ENCODE data around the gene SLC26A2.
"Not testable (repeated sequence)": the region's sequence is repeated elsewhere in the genome, so short reads cannot be mapped to it uniquely, and the experiment has no call there.

The SLC26A2 gene

DNA sequence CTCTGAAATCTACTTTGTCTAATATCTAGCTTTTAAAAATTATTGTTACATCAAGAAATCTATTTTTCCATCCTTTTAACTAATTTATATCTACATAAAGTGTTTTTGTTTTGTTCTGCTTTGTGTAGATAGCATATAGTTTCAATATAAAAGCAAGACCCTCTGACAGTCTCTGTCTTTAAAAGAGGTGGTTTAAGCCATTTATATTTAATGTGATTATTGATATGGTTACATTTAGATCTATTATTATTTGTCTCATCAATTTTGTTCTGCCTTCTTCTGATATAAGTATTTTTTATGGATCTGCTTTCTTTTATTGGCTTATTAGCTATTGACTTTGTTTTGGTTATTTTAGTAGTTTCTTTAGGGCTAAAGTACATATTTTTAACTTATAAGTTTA, 56.0 kb downstream of the SLC26A2 start:
- DNase-seq (ENCODE audit: low spot score in 2 of 2) (no peak), ATAC-seq (ENCODE audit: low read depth) (no peak)
- peaks cover 1% of the 10 kb centered on the region for H3K9me3 Mint-ChIP-seq
- H3K4me1 Mint-ChIP-seq = peaks cover 4% of the 10 kb centered on the region
- H3K4me3 Mint-ChIP-seq = no peak overlapping the region
- no peak overlapping the region for H3K27ac Mint-ChIP-seq
- H3K36me3 Mint-ChIP-seq = peaks cover 60% of the 10 kb centered on the region
- H3K27me3 Mint-ChIP-seq = no peaks in the 10 kb centered on the region

DNA sequence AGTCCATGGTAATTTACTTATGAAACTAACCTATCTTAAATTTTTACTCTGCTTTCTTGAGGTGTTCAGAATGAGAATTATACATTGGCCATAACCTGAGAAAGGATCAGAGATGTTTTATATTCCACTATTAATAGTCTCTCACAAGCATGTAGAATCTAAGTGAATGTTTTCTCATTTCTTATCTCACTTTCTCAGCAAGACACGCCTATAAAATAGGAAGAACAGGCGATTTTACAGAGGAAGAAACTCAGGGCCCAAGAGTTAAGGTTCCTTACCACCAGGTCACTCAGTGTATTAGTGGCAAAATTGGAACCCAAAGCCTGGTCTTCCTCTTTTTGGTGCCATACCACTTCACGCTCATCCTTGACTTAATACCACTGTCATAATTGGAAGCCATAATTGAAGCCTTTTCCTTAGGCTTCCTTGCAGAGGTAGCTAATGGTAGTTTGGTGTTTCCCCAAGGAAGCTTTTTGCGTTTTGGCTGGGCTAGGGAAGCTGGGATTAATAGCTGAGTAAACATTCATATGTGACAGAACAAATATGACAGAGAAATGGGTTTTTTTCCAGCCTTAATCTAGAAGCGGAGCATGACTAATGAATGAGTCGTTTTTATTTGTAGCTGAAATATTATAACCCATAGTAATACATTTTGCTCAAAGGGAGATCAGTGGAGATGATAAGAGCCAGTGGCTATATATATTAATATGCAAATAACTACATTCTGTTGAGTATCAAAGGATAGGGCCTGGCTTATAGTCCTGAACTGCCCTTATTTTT, 56.9 kb downstream of the SLC26A2 start:
- Mint-ChIP-seq H3K27ac (no peak overlapping the region), H3K27me3 (no peaks in the 10 kb centered on the region), H3K4me1 (no peaks in the 10 kb centered on the region), H3K36me3 (peaks cover 61% of the 10 kb centered on the region), H3K9me3 (peaks cover 1% of the 10 kb centered on the region), H3K4me3 (no peak overlapping the region)
- ATAC-seq (ENCODE audit: low read depth) (no peak), DNase-seq (ENCODE audit: low spot score in 2 of 2) (no peak)

DNA sequence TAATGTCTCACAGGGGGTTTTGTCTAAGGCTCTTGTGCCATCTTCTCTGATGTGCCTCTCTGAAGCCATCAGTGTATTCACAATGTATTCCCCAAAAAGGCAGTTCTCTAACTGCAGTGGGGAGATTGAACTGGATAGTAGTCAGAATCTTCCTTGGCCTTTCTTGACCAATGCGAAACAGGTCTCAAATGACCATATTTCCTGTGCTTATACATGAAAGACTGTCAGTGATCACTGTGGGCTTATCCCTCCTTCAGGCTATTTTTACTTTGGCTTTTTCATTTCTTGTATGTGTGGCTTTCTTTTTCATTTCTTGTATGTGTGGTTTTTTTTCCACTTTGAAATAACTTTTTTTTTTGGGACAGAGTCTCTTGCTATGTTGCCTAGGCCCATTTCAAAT, 59.7 kb downstream of the SLC26A2 start:
- peaks cover 1% of the 10 kb centered on the region for H3K9me3 Mint-ChIP-seq

DNA sequence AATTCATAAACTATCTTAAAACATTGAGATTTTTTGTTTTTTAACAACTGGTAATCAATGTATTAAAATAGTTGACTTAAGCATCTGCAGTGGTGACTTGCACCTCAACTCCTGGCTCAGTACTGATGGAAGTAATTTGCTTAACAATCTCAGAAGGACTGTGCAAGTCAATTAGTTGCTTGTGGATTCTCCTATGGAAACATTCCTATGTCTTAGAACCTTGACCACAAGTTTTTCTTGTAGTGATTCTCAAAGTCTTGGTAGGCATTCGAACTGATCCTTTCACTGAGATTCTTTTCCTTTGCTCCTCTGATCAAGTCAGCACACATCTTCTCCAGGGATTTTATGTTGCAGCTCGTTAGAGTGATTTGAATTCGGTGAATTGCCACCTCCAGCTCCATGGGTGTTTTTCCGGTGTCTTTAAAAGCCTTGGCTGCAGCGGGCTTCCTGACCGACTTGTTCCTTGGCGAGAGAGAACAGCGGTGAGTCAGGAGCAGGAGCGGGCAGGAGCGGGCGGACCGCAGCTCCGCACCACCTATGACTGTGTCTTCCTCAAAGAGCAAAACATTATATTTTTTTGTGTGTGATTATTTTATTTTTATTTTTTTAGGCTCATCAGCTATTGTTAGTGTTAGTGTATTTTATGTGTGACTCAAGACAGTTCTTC, 61.1 kb downstream of the SLC26A2 start:
- H3K27me3 Mint-ChIP-seq = no peaks in the 10 kb centered on the region
- DNase-seq (ENCODE audit: low spot score in 2 of 2) = no peak
- H3K36me3 Mint-ChIP-seq = peaks cover 46% of the 10 kb centered on the region
- no peak overlapping the region for H3K27ac Mint-ChIP-seq
- no peak for ATAC-seq (ENCODE audit: low read depth)
- no peaks in the 10 kb centered on the region for H3K9me3 Mint-ChIP-seq
- no peaks in the 10 kb centered on the region for H3K4me1 Mint-ChIP-seq
- no peak overlapping the region for H3K4me3 Mint-ChIP-seq

More for the DNA sequence above, 59.7 kb downstream of the SLC26A2 start:
- ATAC-seq (ENCODE audit: low read depth) (no peak), DNase-seq (ENCODE audit: low spot score in 2 of 2) (no peak)
- Mint-ChIP-seq H3K36me3 (peaks cover 53% of the 10 kb centered on the region), H3K4me1 (no peaks in the 10 kb centered on the region), H3K27me3 (no peaks in the 10 kb centered on the region), H3K4me3 (no peak overlapping the region), H3K27ac (no peak overlapping the region)

DNA sequence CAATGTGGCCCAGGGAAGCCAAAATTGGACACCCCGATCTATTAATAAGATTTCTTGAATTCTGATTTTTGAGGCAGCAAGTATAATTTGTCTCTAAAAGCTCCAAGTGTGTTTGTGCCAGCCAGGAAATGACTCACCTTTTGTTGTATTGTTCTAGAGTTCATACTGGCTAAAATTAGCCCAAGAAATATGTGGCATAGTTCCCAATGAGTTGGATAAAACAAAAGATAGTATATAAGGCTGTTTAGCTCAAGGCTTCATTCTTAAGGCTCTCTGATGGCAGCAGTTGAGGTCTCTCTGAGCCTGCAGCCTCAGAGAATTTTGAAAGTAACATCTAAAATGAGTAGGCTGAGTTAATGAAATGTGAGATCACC, 61.6 kb downstream of the SLC26A2 start:
- ATAC-seq (ENCODE audit: low read depth) (no peak), DNase-seq (ENCODE audit: low spot score in 2 of 2) (no peak)
- no peaks in the 10 kb centered on the region for H3K9me3 Mint-ChIP-seq
- no peaks in the 10 kb centered on the region for H3K27me3 Mint-ChIP-seq
- H3K4me3 Mint-ChIP-seq = no peak overlapping the region
- H3K4me1 Mint-ChIP-seq = no peaks in the 10 kb centered on the region
- no peak overlapping the region for H3K27ac Mint-ChIP-seq
- peaks cover 46% of the 10 kb centered on the region for H3K36me3 Mint-ChIP-seq

DNA sequence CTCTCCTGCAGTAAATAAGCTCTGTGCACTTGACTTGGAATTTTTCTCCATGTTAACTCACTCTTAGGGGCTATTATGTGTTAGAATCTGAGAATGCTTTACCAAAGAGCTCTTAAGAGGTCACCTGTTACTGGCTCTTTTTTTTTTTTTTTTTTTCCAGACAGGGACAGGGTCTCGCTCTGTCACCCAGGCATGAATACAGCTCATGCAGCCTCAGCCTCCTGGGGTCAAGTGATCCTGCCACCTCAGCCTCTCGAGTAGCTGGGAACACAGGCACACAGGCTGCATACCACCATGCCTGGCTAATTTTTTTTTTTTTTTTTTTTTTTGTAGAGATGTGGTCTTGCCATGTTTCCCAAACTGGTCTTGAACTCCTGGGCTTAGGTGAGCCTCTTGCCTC, 62.1 kb downstream of the SLC26A2 start:
- Mint-ChIP-seq H3K27ac (no peak overlapping the region), H3K4me3 (no peak overlapping the region), H3K36me3 (peaks cover 45% of the 10 kb centered on the region), H3K27me3 (no peaks in the 10 kb centered on the region), H3K4me1 (no peaks in the 10 kb centered on the region), H3K9me3 (no peaks in the 10 kb centered on the region)
- DNase-seq (ENCODE audit: low spot score in 2 of 2) = no peak
- ATAC-seq (ENCODE audit: low read depth) = no peak

DNA sequence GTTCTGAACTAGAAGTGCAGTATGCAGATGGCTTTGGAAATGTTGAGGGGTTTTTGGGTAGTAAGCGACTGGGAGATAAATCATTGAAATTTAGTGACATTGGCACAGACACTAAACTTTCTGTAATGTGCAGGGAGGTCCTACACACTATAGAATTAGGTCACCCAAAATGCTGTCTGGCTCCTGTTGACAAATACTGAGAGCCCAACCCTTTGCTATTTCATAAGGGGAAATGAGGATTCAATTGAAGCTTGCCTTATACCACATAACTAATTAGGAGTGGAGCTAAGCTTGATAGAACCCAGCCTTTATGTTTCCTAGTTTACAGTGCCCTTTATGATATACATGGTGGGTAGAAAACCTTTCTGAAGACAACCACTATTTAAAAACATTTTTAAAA, 62.6 kb downstream of the SLC26A2 start:
- DNase-seq (ENCODE audit: low spot score in 2 of 2) (no peak), ATAC-seq (ENCODE audit: low read depth) (no peak)
- Mint-ChIP-seq H3K36me3 (peaks cover 47% of the 10 kb centered on the region), H3K4me1 (no peaks in the 10 kb centered on the region), H3K27ac (no peak overlapping the region), H3K27me3 (no peaks in the 10 kb centered on the region), H3K4me3 (no peak overlapping the region), H3K9me3 (no peaks in the 10 kb centered on the region)

DNA sequence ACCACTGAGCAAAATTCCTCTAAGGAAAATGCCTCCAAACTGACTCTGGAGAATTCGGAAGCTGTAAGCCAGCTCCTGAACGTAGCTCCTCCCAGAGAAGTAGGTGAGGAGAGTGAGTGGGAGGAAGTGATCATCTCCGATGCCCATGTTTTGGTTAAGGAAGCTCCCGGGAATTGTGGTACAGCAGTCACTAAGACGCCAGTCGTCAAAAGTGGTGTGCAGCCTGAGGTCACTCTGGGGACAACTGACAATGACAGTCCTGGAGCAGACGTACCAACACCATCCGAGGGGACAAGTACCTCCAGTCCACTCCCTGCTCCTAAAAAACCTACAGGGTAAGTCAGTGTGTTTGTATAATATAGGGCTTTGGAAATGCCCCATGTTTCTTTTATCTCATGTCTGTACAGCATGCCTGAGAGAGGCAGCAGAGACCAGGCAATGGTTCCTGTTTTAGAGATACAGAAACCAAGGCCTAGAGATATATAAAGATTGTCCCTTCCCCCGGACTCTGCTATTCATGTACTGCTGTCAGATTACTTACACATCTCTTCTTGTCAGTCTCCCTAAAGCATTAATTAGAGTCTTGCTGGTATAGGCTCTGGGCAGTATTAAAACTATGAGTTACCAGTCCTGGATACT, 63.9 kb downstream of the SLC26A2 start:
- no peak for ATAC-seq (ENCODE audit: low read depth)
- Mint-ChIP-seq H3K4me1 (no peaks in the 10 kb centered on the region), H3K27me3 (no peaks in the 10 kb centered on the region), H3K36me3 (peaks cover 43% of the 10 kb centered on the region), H3K4me3 (no peak overlapping the region), H3K27ac (no peak overlapping the region), H3K9me3 (no peaks in the 10 kb centered on the region)
- no peak for DNase-seq (ENCODE audit: low spot score in 2 of 2)

DNA sequence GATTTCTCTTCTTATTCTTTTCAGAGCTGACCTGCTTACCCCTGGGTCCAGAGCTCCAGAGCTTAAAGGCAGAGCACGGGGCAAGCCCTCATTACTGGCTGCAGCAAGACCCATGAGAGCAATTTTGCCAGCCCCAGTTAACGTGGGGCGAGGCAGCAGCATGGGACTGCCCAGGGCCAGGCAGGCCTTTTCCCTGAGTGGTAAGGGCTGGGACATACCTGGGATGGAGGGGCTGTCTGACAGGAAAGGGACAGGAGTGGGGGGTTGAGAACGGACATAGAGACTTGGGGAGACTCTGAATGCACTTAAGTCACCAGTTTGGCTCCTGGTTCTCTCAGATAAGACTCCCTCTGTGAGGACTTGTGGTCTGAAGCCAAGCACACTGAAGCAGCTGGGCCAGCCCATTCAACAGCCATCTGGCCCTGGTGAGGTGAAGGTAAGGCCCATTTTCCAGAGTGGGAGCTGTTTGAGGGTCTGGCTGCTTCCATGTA, 66.2 kb downstream of the SLC26A2 start:
- H3K27ac Mint-ChIP-seq = no peak overlapping the region

DNA sequence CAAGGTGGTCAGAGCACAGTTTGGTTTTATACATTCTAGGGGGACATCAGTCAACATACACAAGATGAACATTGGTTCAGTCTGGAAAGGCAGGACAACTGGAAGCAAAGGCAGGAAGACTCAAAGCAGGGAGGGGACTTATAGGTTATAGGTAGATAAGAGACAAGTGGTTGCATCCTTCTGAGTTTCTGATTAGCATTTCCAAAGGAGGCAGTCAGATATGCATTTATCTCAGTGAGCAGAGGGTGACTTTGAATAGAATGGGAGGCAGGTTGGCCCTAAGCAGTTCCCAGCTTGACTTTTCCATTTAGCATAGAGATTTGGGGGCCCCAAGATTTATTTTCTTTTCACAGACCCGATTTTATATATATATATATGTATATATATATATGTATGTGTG, 67.5 kb downstream of the SLC26A2 start:
- H3K36me3 Mint-ChIP-seq = peaks cover 40% of the 10 kb centered on the region
- not testable (repeated sequence) for H3K4me3 Mint-ChIP-seq; DNase-seq (ENCODE audit: low spot score in 2 of 2); ATAC-seq (ENCODE audit: low read depth); H3K27ac Mint-ChIP-seq; H3K27me3 Mint-ChIP-seq; H3K4me1 Mint-ChIP-seq; H3K9me3 Mint-ChIP-seq

More for the DNA sequence above, 66.2 kb downstream of the SLC26A2 start:
- no peaks in the 10 kb centered on the region for H3K4me1 Mint-ChIP-seq
- no peak for DNase-seq (ENCODE audit: low spot score in 2 of 2)
- peaks cover 40% of the 10 kb centered on the region for H3K36me3 Mint-ChIP-seq
- H3K27me3 Mint-ChIP-seq = no peaks in the 10 kb centered on the region
- no peaks in the 10 kb centered on the region for H3K9me3 Mint-ChIP-seq
- no peak overlapping the region for H3K4me3 Mint-ChIP-seq
- no peak for ATAC-seq (ENCODE audit: low read depth)

DNA sequence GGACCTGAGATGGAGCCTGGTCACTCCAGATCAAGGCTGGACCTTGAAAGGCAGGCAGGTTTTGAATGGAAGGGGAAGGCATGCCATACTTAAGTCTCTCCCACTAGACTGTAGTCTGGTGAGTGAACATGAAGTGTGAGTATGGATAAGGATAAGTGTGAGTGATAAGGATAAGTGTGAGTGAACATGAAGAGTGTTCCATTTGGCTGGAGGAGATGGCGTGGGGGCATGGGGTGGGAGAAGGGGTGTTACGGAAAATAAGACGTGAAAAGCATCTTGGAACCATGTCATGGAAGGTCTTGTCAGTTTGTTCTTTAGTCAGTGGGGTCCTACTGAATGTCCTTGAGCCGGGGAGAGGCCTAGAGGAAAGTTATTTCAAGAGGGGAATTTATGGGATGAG, 72.8 kb downstream of the SLC26A2 start:
- peaks cover 52% of the 10 kb centered on the region for H3K36me3 Mint-ChIP-seq
- DNase-seq (ENCODE audit: low spot score in 2 of 2) = no peak
- no peaks in the 10 kb centered on the region for H3K27me3 Mint-ChIP-seq
- H3K4me3 Mint-ChIP-seq = no peak overlapping the region
- no peaks in the 10 kb centered on the region for H3K9me3 Mint-ChIP-seq
- peaks cover 10% of the 10 kb centered on the region for H3K4me1 Mint-ChIP-seq
- no peak overlapping the region for H3K27ac Mint-ChIP-seq
- no peak for ATAC-seq (ENCODE audit: low read depth)

DNA sequence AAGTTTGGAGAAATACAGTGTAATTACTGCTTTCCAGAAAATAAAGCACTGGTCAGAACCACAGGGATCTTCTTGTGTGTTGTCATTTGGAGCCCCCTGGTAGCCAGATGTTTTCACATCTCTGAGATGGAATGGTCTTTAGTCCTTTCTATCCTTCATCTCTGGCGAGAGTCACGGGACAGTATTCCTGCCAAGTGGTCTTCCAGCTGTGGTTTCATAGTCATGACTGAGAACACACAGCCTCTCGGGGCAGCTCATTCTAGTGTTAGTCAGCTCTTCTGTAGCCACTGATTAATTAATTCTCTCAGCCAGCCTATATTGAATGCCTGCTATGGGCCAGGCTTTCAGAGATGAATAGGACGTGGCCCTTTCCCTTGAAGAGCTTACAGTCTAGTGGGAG, 74.1 kb downstream of the SLC26A2 start:
- Mint-ChIP-seq H3K27ac (peak overlapping the region; percentile 47), H3K9me3 (no peaks in the 10 kb centered on the region), H3K27me3 (no peaks in the 10 kb centered on the region), H3K4me1 (peaks cover 12% of the 10 kb centered on the region), H3K36me3 (peaks cover 56% of the 10 kb centered on the region), H3K4me3 (no peak overlapping the region)
- no peak for DNase-seq (ENCODE audit: low spot score in 2 of 2)
- ATAC-seq (ENCODE audit: low read depth) = no peak

DNA sequence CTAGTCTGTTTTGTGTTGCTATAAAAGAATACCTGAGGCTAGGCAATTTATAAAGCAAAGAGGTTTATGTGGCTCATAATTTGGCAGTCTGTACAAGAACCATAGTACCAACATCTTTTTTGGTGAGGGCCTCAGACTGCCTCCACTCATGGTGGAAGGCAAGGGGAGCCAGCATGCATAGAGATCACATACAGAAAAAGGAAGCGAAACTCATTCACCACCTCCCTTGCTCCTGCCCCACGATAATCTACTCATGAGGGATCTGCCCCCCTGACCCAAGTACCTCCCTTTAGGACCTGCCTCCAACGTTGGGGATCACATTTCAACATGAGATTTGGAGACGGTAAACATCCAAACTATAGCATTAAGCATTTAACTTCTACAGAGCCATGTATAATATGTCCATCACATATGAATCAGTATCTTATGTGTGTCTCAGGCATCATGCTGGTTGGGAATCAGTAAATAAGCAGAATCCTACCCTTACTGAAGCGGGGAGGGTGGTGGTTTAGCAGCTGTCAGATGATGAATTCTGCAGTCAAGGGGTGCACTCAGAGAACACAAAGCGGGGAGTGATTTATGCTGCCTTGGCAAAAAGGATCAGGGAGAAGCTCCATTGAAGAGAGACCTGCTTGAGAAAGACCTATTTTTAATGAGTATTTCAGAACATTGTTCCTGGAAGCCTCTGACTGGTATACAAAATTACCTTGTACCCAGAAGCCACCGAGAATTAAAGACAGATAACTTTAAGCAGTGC, 74.8 kb downstream of the SLC26A2 start:
- Mint-ChIP-seq H3K4me3 (no peak overlapping the region), H3K27ac (peak overlapping the region; percentile 47), H3K9me3 (no peaks in the 10 kb centered on the region), H3K27me3 (no peaks in the 10 kb centered on the region), H3K4me1 (peaks cover 12% of the 10 kb centered on the region), H3K36me3 (peaks cover 58% of the 10 kb centered on the region)
- peak in 1 of 2 donors; percentile 24 for DNase-seq (ENCODE audit: low spot score in 2 of 2)
- ATAC-seq (ENCODE audit: low read depth) = peak; percentile 100

DNA sequence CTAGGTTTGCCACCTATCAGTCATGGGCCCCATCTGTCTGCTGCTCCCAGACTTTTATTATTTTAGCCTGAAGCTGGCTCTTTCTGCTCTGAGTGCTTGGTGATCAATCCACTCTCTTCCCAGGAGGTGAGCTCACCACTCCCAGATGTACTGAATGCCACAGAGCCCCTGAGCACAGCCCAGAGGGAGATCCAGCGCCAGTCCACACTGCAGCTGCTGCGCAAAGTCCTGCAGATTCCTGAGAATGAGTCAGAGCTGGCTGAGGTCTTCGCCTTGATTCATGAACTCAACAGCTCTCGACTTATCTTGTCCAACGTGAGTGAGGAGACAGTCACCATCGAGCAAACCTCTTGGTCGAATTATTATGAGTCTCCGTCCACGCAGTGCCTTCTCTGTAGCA, 76.0 kb downstream of the SLC26A2 start:
- no peak overlapping the region for H3K27ac Mint-ChIP-seq
- H3K4me3 Mint-ChIP-seq = no peak overlapping the region
- ATAC-seq (ENCODE audit: low read depth) (no peak), DNase-seq (ENCODE audit: low spot score in 2 of 2) (no peak)
- H3K4me1 Mint-ChIP-seq = peaks cover 12% of the 10 kb centered on the region
- peaks cover 62% of the 10 kb centered on the region for H3K36me3 Mint-ChIP-seq
- H3K27me3 Mint-ChIP-seq = no peaks in the 10 kb centered on the region
- no peaks in the 10 kb centered on the region for H3K9me3 Mint-ChIP-seq
